Measurements from ENCODE around the gene PSMA6.
"Not testable (repeated sequence)": the region's sequence is repeated elsewhere in the genome, so short reads cannot be mapped to it uniquely, and the experiment has no call there.

PSMA6 gene

GRCh38 chr14:35344107-35344807 lies 52.1 kb downstream of the PSMA6 start:
- no peak for DNase-seq (ENCODE audit: low read depth)

GRCh38 chr14:35346738-35347322 lies 54.6 kb downstream of the PSMA6 start:
- no peak for DNase-seq (ENCODE audit: low read depth)

GRCh38 chr14:35347323-35348043 lies 55.3 kb downstream of the PSMA6 start:
- no peak for DNase-seq (ENCODE audit: low read depth)

- not testable (repeated sequence) for DNase-seq (ENCODE audit: low read depth)
Observed at GRCh38 chr14:35348044-35348380, 55.8 kb downstream of the PSMA6 start.

GRCh38 chr14:35349496-35350365 lies 57.5 kb downstream of the PSMA6 start:
- DNase-seq (ENCODE audit: low read depth), result no peak

GRCh38 chr14:35351497-35351896 lies 59.3 kb downstream of the PSMA6 start:
- no peak for DNase-seq (ENCODE audit: low read depth)

GRCh38 chr14:35351897-35352273 lies 59.7 kb downstream of the PSMA6 start:
- no peak for DNase-seq (ENCODE audit: low read depth)

GRCh38 chr14:35352274-35353233 lies 60.4 kb downstream of the PSMA6 start:
- no peak for DNase-seq (ENCODE audit: low read depth)

GRCh38 chr14:35353409-35354172 lies 61.4 kb downstream of the PSMA6 start:
- DNase-seq (ENCODE audit: low read depth), result no peak

- not testable (repeated sequence) for DNase-seq (ENCODE audit: low read depth)
Observed at GRCh38 chr14:35355235-35355634, 63.1 kb downstream of the PSMA6 start.

- peak; percentile 35 for DNase-seq (ENCODE audit: low read depth)
Observed at GRCh38 chr14:35355981-35356841, 64.0 kb downstream of the PSMA6 start.

- not testable (repeated sequence) for DNase-seq (ENCODE audit: low read depth)
Observed at GRCh38 chr14:35359655-35360054, 67.5 kb downstream of the PSMA6 start.

GRCh38 chr14:35361141-35361480 lies 68.9 kb downstream of the PSMA6 start:
- no peak for DNase-seq (ENCODE audit: low read depth)

- no peak for DNase-seq (ENCODE audit: low read depth)
Observed at GRCh38 chr14:35362450-35362849, 70.3 kb downstream of the PSMA6 start.

- no peak for DNase-seq (ENCODE audit: low read depth)
Observed at GRCh38 chr14:35362911-35363374, 70.8 kb downstream of the PSMA6 start.

- DNase-seq (ENCODE audit: low read depth), result no peak
Observed at GRCh38 chr14:35365130-35366055, 73.2 kb downstream of the PSMA6 start.

- no peak for DNase-seq (ENCODE audit: low read depth)
Observed at GRCh38 chr14:35366056-35366451, 73.9 kb downstream of the PSMA6 start.

GRCh38 chr14:35366521-35366976 lies 74.4 kb downstream of the PSMA6 start:
- no peak for DNase-seq (ENCODE audit: low read depth)

All from non-pigmented ciliary epithelial cell (primary cell).